ENCODE results near the gene DCTD.

DNA sequence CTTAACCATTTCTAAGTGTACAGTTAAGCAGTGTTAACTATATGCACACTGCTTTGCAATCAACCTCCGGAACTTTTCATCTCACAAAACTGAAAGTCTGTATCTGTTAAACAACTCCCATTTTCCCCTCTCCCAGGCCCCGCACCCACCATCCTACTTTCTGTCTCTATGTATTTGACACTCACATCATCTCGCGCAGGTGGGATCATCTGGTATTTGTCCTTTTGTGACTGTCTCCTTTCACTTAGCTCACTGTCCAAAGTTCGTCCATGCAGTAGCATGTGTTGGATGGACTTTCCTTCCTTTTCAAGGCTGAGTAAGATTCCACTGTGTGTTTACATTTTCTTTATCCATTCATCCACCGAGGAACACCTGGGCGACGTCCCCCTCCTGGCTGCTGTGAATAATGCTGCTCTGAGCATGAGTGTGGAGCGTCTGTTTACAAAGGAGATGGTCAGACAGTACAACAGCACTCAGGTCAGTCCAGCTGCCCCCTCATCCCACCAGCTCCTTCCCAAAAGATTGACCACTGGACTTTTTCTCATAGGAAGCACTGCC, 39.8 kb downstream of the DCTD start:
- TF ChIP-seq, protein P1, sequence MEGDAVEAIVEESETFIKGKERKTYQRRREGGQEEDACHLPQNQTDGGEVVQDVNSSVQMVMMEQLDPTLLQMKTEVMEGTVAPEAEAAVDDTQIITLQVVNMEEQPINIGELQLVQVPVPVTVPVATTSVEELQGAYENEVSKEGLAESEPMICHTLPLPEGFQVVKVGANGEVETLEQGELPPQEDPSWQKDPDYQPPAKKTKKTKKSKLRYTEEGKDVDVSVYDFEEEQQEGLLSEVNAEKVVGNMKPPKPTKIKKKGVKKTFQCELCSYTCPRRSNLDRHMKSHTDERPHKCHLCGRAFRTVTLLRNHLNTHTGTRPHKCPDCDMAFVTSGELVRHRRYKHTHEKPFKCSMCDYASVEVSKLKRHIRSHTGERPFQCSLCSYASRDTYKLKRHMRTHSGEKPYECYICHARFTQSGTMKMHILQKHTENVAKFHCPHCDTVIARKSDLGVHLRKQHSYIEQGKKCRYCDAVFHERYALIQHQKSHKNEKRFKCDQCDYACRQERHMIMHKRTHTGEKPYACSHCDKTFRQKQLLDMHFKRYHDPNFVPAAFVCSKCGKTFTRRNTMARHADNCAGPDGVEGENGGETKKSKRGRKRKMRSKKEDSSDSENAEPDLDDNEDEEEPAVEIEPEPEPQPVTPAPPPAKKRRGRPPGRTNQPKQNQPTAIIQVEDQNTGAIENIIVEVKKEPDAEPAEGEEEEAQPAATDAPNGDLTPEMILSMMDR (IDR thresholded peaks at IDR 0.05; ENCODE audit: low read length), result no peak
- no peak for TF ChIP-seq EZH2 (optimal IDR thresholded peaks at IDR 0.05; ENCODE audit: low read depth, low read length)

All from MM.1S (cell line).